Measurements from ENCODE around the gene CFAP210. TPM values are rescaled to one million over a fixed set of nuclear protein-coding genes. Genes with fewer than 3 reads are reported as not detected.

CFAP210 gene
- total RNA-seq, 4 donors from 2014 or later, result not detected

- TF ChIP-seq, protein P1, sequence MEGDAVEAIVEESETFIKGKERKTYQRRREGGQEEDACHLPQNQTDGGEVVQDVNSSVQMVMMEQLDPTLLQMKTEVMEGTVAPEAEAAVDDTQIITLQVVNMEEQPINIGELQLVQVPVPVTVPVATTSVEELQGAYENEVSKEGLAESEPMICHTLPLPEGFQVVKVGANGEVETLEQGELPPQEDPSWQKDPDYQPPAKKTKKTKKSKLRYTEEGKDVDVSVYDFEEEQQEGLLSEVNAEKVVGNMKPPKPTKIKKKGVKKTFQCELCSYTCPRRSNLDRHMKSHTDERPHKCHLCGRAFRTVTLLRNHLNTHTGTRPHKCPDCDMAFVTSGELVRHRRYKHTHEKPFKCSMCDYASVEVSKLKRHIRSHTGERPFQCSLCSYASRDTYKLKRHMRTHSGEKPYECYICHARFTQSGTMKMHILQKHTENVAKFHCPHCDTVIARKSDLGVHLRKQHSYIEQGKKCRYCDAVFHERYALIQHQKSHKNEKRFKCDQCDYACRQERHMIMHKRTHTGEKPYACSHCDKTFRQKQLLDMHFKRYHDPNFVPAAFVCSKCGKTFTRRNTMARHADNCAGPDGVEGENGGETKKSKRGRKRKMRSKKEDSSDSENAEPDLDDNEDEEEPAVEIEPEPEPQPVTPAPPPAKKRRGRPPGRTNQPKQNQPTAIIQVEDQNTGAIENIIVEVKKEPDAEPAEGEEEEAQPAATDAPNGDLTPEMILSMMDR (IDR thresholded peaks at IDR 0.05; ENCODE audit: low read depth), result no peak
These were observed 17.7 kb upstream of the CFAP210 start for GRCh38 chr2:169711751-169712509.

DNA sequence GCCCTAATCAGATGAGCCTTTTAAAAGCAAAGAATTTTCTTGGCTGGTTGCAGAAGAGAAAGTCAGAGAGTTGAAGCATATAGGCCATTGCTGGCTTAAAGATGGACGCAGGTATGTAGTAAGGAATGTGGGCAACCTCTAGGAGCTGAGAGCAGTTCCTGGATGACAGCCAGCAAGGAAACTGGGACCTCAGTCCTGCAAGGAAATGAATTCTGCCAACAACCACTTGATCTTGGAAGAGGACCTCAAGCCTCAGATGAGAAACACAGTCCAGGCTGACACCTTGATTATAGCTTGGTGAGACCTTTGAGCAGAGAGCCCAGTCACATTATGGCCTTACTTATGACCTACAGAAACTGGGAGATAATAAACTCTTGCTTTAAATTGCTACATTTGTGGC is 15.8 kb upstream of the CFAP210 start:
- TF ChIP-seq, protein P1 (IDR thresholded peaks at IDR 0.05; ENCODE audit: low read depth), result no peak

DNA sequence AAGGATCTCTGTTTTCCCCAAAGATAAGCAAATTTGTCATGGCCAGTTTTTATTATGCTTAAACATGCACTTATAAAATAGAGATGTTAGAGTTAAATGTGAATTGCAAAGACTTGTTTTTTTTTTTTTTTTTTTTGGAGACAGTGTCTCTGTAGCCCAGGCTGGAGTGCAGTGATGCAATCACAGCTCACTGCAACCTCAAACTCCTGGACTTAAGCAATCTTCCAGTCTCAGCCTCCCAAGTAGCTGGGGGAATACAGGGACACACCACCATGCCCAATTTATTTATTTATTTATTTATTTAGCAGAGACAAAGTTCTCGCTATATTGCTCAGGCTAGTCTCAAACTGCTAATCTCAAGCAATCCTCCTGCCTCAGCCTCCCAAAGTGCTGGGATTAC is 15.1 kb upstream of the CFAP210 start:
- TF ChIP-seq, protein P1 (IDR thresholded peaks at IDR 0.05; ENCODE audit: low read depth), result no peak

DNA sequence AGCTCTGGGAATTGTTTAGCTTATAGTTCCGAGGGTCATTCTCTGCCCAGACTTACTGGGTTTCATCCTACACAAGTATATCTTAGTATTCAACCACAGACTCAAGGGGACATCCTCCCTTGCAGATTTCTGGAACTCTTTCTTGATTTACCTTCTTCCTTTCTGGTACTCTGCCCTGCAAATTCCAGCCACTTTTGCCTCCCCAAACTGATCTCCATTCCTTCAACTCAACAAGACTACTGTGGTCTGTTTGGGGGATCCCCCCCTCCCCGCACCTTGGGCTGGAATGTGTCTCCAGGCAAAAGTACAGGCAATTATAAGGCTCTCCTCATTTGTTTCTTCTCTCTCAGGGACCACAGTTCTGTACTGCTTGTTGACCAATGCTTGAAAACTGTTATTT is 13.4 kb upstream of the CFAP210 start:
- TF ChIP-seq, protein P1 (IDR thresholded peaks at IDR 0.05; ENCODE audit: low read depth), result no peak

DNA sequence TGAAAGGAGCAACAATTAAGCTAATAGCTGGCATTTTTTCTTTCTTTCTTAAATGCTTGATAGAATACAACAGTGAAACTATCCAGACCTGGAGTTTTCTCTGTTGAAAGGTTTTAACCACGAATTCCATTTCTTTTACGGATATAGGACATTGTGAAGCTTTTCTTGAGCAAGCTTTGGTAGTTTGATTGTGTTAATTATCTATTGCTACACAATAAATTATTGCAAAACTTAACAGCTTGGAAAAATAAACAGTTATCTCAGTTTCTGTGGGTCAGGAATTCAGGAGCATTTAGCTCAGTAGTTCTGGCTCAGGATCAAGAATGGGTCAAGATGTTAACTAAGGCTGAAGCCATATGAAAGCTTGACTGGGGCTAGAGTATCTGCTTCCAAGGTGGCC is 11.7 kb upstream of the CFAP210 start:
- TF ChIP-seq, protein P1 (IDR thresholded peaks at IDR 0.05; ENCODE audit: low read depth), result no peak

DNA sequence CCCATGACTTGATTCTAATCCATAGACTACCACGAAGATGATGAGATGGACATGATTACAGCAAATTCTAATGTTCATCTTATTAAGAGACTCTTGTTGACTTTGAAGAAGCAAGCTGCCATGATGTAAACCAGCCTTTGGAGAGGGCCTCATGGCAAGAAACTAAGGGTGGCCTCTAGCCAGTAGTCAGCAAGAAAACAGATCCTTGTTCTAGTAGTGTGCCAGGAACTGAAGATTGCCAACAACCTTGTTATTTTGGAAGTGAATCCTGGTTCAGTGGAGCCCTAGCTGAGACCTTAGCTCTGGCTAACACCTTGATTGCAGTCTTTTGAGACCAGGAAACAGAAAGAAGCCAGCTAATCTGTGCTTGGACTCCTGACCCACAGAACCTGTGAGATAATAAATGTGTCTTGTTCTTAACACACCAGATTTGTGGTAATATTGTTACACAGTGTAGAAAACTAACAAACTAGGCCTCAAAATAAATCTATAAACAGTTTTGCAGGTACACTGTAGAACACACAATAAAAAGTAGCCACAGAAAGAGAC is 10.0 kb upstream of the CFAP210 start:
- TF ChIP-seq, protein P1 (IDR thresholded peaks at IDR 0.05; ENCODE audit: low read depth), result no peak

GRCh38 chr2:169702996-169703395 is 8.8 kb upstream of the CFAP210 start:
- TF ChIP-seq, protein P1 (IDR thresholded peaks at IDR 0.05; ENCODE audit: low read depth), result no peak

Measured in subcutaneous adipose tissue (tissue), 4 donors.